ENCODE results near the gene MAMLD1.

DNA sequence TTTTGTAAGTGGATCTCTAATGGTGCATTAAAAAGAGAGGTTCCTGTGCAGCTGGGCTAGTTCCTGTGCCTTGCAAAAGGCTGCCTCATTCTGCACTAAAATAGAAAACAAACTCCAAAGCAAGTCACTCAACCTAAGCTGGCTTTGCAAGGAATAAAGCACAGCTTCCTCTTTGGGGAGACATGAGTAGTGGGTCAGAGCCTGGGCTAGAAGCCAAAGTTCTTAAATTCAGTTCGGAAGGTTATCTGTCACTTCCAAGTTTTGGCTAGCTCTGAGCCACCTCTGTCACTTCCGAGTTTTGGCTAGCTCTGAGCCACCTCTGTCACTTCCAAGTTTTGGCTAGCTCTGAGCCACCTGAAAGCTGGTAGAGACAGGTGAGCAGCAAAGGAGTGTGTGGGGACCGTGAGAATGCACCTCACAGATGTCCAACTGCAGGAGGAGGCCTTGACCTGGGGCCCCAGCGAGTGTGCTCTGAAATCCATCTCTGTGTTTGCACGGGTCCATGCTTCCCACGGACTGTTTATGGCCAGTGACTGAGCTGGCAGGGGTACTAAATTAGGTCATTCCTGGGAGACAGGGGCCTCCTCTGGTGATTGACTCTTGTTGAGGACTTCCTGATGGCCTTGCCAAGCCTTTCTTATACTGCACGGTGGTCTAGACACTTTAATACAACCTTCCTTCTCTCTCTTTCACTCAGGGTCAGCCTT, 36.4 kb upstream of the MAMLD1 start:
- TF ChIP-seq, protein P1, sequence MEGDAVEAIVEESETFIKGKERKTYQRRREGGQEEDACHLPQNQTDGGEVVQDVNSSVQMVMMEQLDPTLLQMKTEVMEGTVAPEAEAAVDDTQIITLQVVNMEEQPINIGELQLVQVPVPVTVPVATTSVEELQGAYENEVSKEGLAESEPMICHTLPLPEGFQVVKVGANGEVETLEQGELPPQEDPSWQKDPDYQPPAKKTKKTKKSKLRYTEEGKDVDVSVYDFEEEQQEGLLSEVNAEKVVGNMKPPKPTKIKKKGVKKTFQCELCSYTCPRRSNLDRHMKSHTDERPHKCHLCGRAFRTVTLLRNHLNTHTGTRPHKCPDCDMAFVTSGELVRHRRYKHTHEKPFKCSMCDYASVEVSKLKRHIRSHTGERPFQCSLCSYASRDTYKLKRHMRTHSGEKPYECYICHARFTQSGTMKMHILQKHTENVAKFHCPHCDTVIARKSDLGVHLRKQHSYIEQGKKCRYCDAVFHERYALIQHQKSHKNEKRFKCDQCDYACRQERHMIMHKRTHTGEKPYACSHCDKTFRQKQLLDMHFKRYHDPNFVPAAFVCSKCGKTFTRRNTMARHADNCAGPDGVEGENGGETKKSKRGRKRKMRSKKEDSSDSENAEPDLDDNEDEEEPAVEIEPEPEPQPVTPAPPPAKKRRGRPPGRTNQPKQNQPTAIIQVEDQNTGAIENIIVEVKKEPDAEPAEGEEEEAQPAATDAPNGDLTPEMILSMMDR (IDR thresholded peaks at IDR 0.05), result no peak
- TF ChIP-seq POLR2A (IDR thresholded peaks at IDR 0.05), result no peak
